Effector memory CD4-positive, alpha-beta T cell (primary cell): Measurements from ENCODE around the gene DPP6.

Experiments
- DNase-seq, 3 donors: peaks; one replicate each; pipeline ENCODE4 v3.0.0-alpha.2; 2020
- H3K27ac ChIP-seq: 2 replicates; pipeline ENCODE4 v1.7.0; 2013; ENCODE audit warnings: mild to moderate bottlenecking, low read length, moderate library complexity; ENCODE audit not compliant: insufficient read depth, poor library complexity, severe bottlenecking
- H3K27me3 ChIP-seq: replicated peaks from 2 replicates; pipeline ENCODE4 v1.7.0; 2013; ENCODE audit warnings: mild to moderate bottlenecking, low read length; ENCODE audit not compliant: insufficient read depth, control insufficient read depth, poor library complexity, severe bottlenecking
- H3K36me3 ChIP-seq: 2 replicates; pipeline ENCODE4 v1.7.0; 2013; ENCODE audit warnings: mild to moderate bottlenecking, low read length, moderate library complexity; ENCODE audit not compliant: control insufficient read depth, insufficient read depth
- H3K4me1 ChIP-seq: 2 replicates; pipeline ENCODE4 v1.7.0; 2013; ENCODE audit warnings: low read length, mild to moderate bottlenecking; ENCODE audit not compliant: control insufficient read depth, insufficient read depth, poor library complexity, severe bottlenecking
- H3K4me3 ChIP-seq: 2 replicates; pipeline ENCODE4 v1.7.0; 2013; ENCODE audit warnings: low read length, low read depth, mild to moderate bottlenecking; ENCODE audit not compliant: insufficient read depth, poor library complexity, severe bottlenecking
- H3K9me3 ChIP-seq: 2 replicates; pipeline ENCODE4 v1.7.0; 2013; ENCODE audit warnings: mild to moderate bottlenecking, low read length, moderate library complexity; ENCODE audit not compliant: control insufficient read depth

Gene DPP6

DNA sequence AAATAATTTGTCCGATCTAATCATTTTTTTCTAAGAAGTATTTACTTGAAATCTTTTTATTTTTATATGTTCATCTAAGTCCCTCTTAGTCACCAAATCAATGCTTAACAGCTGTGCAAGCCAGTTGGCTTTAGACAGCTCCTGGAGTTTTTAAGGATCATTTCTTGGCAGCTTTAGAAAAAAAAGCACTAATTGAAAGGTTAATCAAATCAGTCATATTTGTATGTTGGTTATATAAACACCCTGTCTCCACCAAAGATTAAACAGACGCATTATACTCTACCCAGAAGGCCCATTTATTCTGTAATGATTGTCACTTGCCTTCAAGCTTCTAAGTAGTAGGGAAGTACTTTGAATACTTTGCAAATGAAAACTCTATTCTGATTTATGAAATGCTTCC lies 890.5 kb downstream of the DPP6 start:
- H3K27me3 ChIP-seq = no peaks in the 10 kb centered on the region
- no peaks in the 10 kb centered on the region for H3K4me1 ChIP-seq
- H3K9me3 ChIP-seq = no peaks in the 10 kb centered on the region
- peaks cover 27% of the 10 kb centered on the region for H3K36me3 ChIP-seq
- DNase-seq = no peak
- no peak overlapping the region for H3K4me3 ChIP-seq
- no peak overlapping the region for H3K27ac ChIP-seq
